ENCODE data around the gene TADA1.

The TADA1 gene

DNA sequence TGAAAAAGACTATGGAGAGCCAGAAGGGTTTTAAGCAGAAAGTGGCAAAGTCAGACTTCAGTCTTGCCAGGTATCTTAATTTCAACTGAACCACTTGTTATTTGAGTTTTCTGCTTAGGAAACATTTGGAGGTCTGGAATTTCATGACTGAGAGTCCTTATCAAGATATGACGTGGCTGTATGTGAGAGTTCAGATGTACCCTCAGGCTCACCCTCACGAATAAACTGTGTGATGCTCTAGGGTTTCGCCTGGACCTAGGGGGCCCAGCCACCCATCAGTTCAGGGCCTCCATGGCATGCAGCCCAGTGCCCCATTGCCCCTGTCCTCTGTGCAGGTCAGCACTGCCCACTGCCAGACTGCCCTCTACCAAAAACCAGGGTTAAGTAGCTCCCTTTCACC, 30.6 kb upstream of the TADA1 start:
- TF ChIP-seq, protein P1, sequence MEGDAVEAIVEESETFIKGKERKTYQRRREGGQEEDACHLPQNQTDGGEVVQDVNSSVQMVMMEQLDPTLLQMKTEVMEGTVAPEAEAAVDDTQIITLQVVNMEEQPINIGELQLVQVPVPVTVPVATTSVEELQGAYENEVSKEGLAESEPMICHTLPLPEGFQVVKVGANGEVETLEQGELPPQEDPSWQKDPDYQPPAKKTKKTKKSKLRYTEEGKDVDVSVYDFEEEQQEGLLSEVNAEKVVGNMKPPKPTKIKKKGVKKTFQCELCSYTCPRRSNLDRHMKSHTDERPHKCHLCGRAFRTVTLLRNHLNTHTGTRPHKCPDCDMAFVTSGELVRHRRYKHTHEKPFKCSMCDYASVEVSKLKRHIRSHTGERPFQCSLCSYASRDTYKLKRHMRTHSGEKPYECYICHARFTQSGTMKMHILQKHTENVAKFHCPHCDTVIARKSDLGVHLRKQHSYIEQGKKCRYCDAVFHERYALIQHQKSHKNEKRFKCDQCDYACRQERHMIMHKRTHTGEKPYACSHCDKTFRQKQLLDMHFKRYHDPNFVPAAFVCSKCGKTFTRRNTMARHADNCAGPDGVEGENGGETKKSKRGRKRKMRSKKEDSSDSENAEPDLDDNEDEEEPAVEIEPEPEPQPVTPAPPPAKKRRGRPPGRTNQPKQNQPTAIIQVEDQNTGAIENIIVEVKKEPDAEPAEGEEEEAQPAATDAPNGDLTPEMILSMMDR (IDR thresholded peaks at IDR 0.05; ENCODE audit: extremely low read depth, missing control alignments): no peak
- no peak for DNase-seq (ENCODE audit: low spot score)

DNA sequence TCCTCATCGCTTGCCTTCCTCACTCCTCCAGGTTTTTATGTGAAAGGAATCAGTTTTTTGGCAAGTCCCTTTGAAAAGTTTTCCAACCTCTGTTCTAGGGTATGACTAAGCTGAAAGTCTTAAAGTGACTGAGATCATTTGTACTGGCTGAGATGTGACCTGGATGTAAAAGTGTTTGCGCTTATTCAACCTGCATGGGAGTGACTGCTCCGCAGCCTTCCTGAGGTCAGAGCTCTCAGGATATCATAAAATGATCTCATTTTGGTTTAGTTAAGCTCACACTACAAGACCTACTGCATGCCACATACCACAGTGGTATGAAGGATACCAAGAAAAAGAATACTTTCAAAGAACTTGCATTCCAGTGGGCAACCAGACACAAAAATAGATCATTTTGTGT, 29.8 kb upstream of the TADA1 start:
- DNase-seq (ENCODE audit: low spot score): no peak
- TF ChIP-seq, protein P1 (IDR thresholded peaks at IDR 0.05; ENCODE audit: extremely low read depth, missing control alignments): no peak

DNA sequence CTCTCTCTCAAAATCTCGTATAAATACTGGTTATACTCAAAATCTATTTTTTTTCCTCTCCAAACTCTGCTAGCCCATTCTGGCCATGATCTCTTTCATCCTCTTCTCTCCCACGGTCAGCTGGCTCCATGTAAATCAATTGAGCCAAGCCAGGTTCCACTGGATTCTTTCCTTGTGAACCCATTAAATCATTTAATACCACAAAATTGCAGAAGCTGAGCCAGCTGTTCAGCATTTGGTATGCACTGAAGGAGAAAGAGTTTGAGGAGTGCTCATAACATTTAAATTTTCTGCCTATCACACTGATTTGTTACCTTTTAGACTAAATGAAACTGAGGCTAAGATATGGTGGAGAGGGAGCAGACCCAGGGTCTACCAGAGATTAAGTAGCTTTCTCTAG, 29.1 kb upstream of the TADA1 start:
- DNase-seq (ENCODE audit: low spot score): no peak
- TF ChIP-seq, protein P1 (IDR thresholded peaks at IDR 0.05; ENCODE audit: extremely low read depth, missing control alignments): no peak

DNA sequence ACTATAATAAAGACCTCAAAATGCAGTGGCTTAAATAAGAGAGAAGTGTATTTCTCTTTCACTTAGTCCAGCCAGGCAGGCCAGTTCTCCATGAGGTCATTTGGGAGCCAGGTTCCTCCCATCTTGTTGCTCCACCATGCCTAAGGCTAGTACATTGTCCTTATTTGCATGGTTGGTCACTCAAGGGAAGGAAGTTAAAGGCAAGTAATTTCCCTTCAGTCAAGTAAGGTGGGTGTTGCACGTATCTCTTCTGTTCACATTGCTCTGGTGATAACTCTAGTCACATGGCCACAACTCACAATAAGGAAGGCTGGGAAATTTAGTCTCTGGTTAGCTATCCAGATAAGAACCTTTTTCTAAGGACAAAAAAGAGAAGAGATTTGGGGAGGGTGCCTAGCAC, 27.2 kb upstream of the TADA1 start:
- DNase-seq (ENCODE audit: low spot score): no peak

DNA sequence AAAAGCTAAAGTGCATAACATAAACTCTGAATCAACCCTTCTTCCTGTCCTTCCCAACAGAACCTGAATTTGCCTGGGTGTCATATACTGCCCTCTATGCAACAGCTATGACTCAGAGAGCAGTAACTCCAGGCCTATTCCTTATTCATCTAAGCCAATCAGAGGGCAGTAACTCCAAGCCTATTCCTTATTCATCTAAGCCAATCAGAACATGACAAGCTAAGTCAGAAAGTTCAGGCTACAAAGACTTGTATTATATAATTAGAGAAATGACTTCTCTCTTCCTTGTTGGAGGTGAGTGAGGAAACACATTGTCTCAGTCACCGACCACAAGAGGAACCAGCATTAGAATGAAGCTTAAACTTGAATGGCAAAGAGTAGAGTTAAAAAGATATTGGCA, 26.2 kb upstream of the TADA1 start:
- TF ChIP-seq, protein P1 (IDR thresholded peaks at IDR 0.05; ENCODE audit: extremely low read depth, missing control alignments): no peak

More for the DNA sequence above, 27.2 kb upstream of the TADA1 start:
- TF ChIP-seq, protein P1 (IDR thresholded peaks at IDR 0.05; ENCODE audit: extremely low read depth, missing control alignments): no peak

DNA sequence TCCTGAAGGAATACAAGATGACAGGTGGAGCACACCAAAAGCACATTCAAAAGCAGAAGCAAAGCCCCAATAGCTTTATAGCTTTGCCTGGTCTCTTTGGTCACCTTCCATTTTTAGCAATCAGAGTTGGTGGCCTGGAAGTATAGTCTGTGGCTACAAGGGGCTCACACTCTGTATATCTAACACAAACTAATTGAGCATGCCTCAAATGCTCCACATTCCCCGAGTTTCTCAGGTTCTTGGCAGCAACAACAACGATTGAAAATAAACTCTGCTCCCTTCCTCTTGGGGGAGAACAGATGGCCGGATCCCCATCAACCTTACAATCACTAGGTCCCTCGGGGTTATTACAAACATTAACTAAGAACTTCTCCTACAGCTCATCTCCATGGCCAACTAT, 24.9 kb upstream of the TADA1 start:
- TF ChIP-seq, protein P1 (IDR thresholded peaks at IDR 0.05; ENCODE audit: extremely low read depth, missing control alignments): no peak
- no peak for DNase-seq (ENCODE audit: low spot score)

More for the DNA sequence above, 26.2 kb upstream of the TADA1 start:
- DNase-seq (ENCODE audit: low spot score): no peak

DNA sequence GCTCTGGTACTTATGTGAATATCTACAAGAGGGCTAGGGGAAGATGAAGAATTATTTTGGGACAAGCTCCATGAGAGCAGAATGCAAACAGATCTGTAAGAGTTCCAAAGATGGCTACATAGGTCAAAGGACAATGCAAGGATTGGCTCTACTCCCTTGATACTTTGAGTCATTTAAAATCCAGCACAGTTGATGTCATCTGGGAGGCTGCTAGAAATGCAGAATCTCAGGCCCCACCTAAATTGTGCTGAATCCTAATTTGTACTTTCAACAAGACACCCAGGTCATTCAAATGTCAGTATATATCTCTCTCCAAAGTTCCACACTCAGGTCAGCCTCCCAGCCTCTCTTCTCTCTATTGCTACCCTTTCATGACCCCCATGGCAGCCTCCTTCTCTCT, 23.7 kb upstream of the TADA1 start:
- DNase-seq (ENCODE audit: low spot score): no peak
- TF ChIP-seq, protein P1 (IDR thresholded peaks at IDR 0.05; ENCODE audit: extremely low read depth, missing control alignments): no peak

All from GM20000 (cell line).